Spleen (tissue), 7 donors: ENCODE measurements around the gene TRHDE.

ENCODE experiments used
- POLR2A ChIP-seq, 3 donors: fragments of 450-650 bp; IDR thresholded peaks; one replicate each; pipeline ENCODE4 v1.5.1; 2017; ENCODE audit warnings: antibody characterized with exemption in 3 of 3, mild to moderate bottlenecking in 1 of 3
- POLR2AphosphoS5 ChIP-seq, 3 donors: sonication (generic); formaldehyde crosslinking; IDR thresholded peaks; one replicate each; pipeline ENCODE4 v1.5.1; 2017; ENCODE audit warnings: antibody characterized with exemption in 3 of 3
- TF ChIP-seq, protein P1 (sequence below), 11 experiments: fragments of 200-600 bp in 7 of 11; fragments of 450-650 bp in 4 of 11; sonication (generic) in 4 of 11; IDR thresholded peaks in 8 of 11; conservative IDR thresholded peaks in 3 of 11; 1 replicate in 7 of 11; 2 replicates in 4 of 11; pipeline versions ENCODE4 v1.4.0 to v1.8.0; 2016 to 2021; ENCODE audit warnings: antibody characterized with exemption in 11 of 11, inconsistent platforms in 4 of 11, mild to moderate bottlenecking in 1 of 11
- donor health status: DM: no; HTN: no; CAD: no; lungs with moderate emphysema.
- donor health status: DM: no; HTN: no; CAD: no.
- donor health status: DM: no; HTN: no; CAD: no.

- no peak for TF ChIP-seq POLR2A (IDR thresholded peaks at IDR 0.05)
- TF ChIP-seq, protein P1, sequence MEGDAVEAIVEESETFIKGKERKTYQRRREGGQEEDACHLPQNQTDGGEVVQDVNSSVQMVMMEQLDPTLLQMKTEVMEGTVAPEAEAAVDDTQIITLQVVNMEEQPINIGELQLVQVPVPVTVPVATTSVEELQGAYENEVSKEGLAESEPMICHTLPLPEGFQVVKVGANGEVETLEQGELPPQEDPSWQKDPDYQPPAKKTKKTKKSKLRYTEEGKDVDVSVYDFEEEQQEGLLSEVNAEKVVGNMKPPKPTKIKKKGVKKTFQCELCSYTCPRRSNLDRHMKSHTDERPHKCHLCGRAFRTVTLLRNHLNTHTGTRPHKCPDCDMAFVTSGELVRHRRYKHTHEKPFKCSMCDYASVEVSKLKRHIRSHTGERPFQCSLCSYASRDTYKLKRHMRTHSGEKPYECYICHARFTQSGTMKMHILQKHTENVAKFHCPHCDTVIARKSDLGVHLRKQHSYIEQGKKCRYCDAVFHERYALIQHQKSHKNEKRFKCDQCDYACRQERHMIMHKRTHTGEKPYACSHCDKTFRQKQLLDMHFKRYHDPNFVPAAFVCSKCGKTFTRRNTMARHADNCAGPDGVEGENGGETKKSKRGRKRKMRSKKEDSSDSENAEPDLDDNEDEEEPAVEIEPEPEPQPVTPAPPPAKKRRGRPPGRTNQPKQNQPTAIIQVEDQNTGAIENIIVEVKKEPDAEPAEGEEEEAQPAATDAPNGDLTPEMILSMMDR (IDR thresholded peaks at IDR 0.05 in 8 of 11, conservative IDR thresholded peaks at IDR 0.05 in 3 of 11): no peak
- no peak for TF ChIP-seq POLR2AphosphoS5 (IDR thresholded peaks at IDR 0.05)
These were observed 45.7 kb upstream of the TRHDE start for GRCh38 chr12:72226510-72226909.
